ENCODE measurements around the gene UBE3C. TPM values are rescaled to one million over a fixed set of nuclear protein-coding genes. Genes with fewer than 3 reads are reported as not detected.

The UBE3C gene
- total and polyA plus RNA-seq, 2 of the 13 experiments (the other 11 are each of a cell fraction or from before 2014, with no cell fraction given): 27.0 to 48.2 TPM

GRCh38 chr7:157139111-157139809 lies 534 bp downstream of the UBE3C start (continued):
- TF ChIP-seq IKZF4 (CRISPR knock-in tag; IDR thresholded peaks at IDR 0.05; ENCODE audit: borderline replicate concordance, low read depth, not compliant biosample characterization) (no peak), NFAT5 (CRISPR knock-in tag; IDR thresholded peaks at IDR 0.05) (peak; percentile 9; the same call in 1 of the 2 replicates), ARNTL (CRISPR knock-in tag; IDR thresholded peaks at IDR 0.05) (peak; percentile 40; the same call in 1 of the 2 replicates), SAP130 (CRISPR knock-in tag; IDR thresholded peaks at IDR 0.05; ENCODE audit: low read depth) (no peak; the same call in 1 of the 2 replicates), ZNF598 (CRISPR knock-in tag; IDR thresholded peaks at IDR 0.05; ENCODE audit: borderline replicate concordance) (0 out of 2 replicates have a peak, but pooled peaks have one; percentile 54), SALL1 (CRISPR knock-in tag; IDR thresholded peaks at IDR 0.05) (peak; percentile 41; the same call in 1 of the 2 replicates), XRCC5 (optimal IDR thresholded peaks at IDR 0.05; ENCODE audit: low read length) (peak; percentile 31), DBP (CRISPR knock-in tag; IDR thresholded peaks at IDR 0.05; ENCODE audit: not compliant biosample characterization) (no peak), KMT2A (CRISPR knock-in tag; IDR thresholded peaks at IDR 0.05) (peak; percentile 74; the same call in 1 of the 2 replicates), MXD1 (CRISPR knock-in tag; IDR thresholded peaks at IDR 0.05) (peak; percentile 31; the same call in 1 of the 2 replicates), NR2F2 (IDR thresholded peaks at IDR 0.05; ENCODE audit: borderline replicate concordance, low read depth) (no peak; the same call in 1 of the 2 replicates), ISX (CRISPR knock-in tag; conservative IDR thresholded peaks at IDR 0.05) (no peak), ZNF777 (CRISPR knock-in tag; IDR thresholded peaks at IDR 0.05) (0 out of 2 replicates have a peak, but pooled peaks have one; percentile 4), FIP1L1 (IDR thresholded peaks at IDR 0.05; ENCODE audit: borderline replicate concordance, insufficient read depth, low read depth, low read length) (no peak), ZNF446 (CRISPR knock-in tag; IDR thresholded peaks at IDR 0.05) (peak; percentile 53; the same call in 1 of the 2 replicates), ZFX (CRISPR knock-in tag; IDR thresholded peaks at IDR 0.05; ENCODE audit: low read depth) (peak; percentile 57), ZNF766 (CRISPR knock-in tag; IDR thresholded peaks at IDR 0.05; ENCODE audit: borderline replicate concordance) (peak; percentile 57; the same call in 1 of the 2 replicates)
- TF ChIP-seq, protein P1, sequence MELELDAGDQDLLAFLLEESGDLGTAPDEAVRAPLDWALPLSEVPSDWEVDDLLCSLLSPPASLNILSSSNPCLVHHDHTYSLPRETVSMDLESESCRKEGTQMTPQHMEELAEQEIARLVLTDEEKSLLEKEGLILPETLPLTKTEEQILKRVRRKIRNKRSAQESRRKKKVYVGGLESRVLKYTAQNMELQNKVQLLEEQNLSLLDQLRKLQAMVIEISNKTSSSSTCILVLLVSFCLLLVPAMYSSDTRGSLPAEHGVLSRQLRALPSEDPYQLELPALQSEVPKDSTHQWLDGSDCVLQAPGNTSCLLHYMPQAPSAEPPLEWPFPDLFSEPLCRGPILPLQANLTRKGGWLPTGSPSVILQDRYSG (CRISPR knock-in tag; IDR thresholded peaks at IDR 0.05): 0 out of 2 replicates have a peak, but pooled peaks have one; percentile 67
- TF ChIP-seq, protein P2, sequence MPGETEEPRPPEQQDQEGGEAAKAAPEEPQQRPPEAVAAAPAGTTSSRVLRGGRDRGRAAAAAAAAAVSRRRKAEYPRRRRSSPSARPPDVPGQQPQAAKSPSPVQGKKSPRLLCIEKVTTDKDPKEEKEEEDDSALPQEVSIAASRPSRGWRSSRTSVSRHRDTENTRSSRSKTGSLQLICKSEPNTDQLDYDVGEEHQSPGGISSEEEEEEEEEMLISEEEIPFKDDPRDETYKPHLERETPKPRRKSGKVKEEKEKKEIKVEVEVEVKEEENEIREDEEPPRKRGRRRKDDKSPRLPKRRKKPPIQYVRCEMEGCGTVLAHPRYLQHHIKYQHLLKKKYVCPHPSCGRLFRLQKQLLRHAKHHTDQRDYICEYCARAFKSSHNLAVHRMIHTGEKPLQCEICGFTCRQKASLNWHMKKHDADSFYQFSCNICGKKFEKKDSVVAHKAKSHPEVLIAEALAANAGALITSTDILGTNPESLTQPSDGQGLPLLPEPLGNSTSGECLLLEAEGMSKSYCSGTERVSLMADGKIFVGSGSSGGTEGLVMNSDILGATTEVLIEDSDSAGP (CRISPR knock-in tag; IDR thresholded peaks at IDR 0.05; ENCODE audit: borderline replicate concordance): 0 out of 2 replicates have a peak, but pooled peaks have one; percentile 7

Measured in HepG2 (cell line).